IMR-90 (cell line): ENCODE measurements around the gene IDH3B. TPM values are rescaled to one million over a fixed set of nuclear protein-coding genes. Genes with fewer than 3 reads are reported as not detected.

Experiments used
- ATAC-seq: fragments of 200-7000 bp; cut with Tn5 transposase; 2 replicates; pipeline ENCODE4 v1.9.1; 2020; ENCODE audit warnings: low read depth, mild to moderate bottlenecking, moderate library complexity
- BruUV-seq: library from RNA; stranded (reverse); fragments of 400-500 nt; replicated peaks from 2 replicates; lab custom pipeline; 2021; lab: Mats Ljungman, UMichigan
- CTCF ChIA-PET: fragments of 300-600 bp; formaldehyde crosslinking; extraction: SDS; loops from one replicate; lab custom pipeline; 2021; ENCODE audit warnings: antibody characterized with exemption; lab: Yijun Ruan, JAX
- POLR2A ChIA-PET: fragments of 300-600 bp; sonication (Branson Sonifier 250); formaldehyde crosslinking; loops from one replicate; lab custom pipeline; 2022; ENCODE audit warnings: antibody characterized with exemption; ENCODE audit not compliant: unreplicated experiment; lab: Charles Lee
- DNase-seq: peaks from one replicate; pipeline ENCODE4 v3.0.0; 2013
- H2AFZ ChIP-seq: replicated peaks from 2 replicates; pipeline ENCODE3; 2013; ENCODE audit warnings: low read length, mild to moderate bottlenecking; ENCODE audit not compliant: poor library complexity
- H2AK5ac ChIP-seq: 2 replicates; pipeline ENCODE4 v1.6.1; 2013; ENCODE audit warnings: low read depth, low read length, inconsistent platforms
- H2AK9ac ChIP-seq: replicated peaks from 2 replicates; pipeline ENCODE3; 2013; ENCODE audit warnings: mild to moderate bottlenecking, low read depth, low read length, moderate library complexity; ENCODE audit not compliant: poor library complexity
- H2BK120ac ChIP-seq: 2 replicates; pipeline ENCODE4 v1.6.1; 2013; ENCODE audit warnings: low read depth, low read length, inconsistent platforms
- H2BK15ac ChIP-seq: 3 replicates; pipeline ENCODE4 v1.6.1; 2013; ENCODE audit warnings: low read depth, low read length, inconsistent platforms
- H2BK20ac ChIP-seq: 2 replicates; pipeline ENCODE4 v1.6.1; 2013; ENCODE audit warnings: low read depth, mild to moderate bottlenecking, inconsistent platforms, low read length, moderate library complexity
- H2BK5ac ChIP-seq: 2 replicates; pipeline ENCODE4 v1.6.1; 2013; ENCODE audit warnings: mild to moderate bottlenecking, low read depth, low read length, inconsistent platforms; ENCODE audit not compliant: poor library complexity, severe bottlenecking
- H3K14ac ChIP-seq: replicated peaks from 2 replicates; pipeline ENCODE4 v1.6.1; 2013; ENCODE audit warnings: low read depth, low read length, inconsistent platforms
- H3K18ac ChIP-seq: 2 replicates; pipeline ENCODE4 v1.6.1; 2013; ENCODE audit warnings: low read depth, low read length, control low read depth
- H3K23ac ChIP-seq: 2 replicates; pipeline ENCODE4 v1.6.1; 2013; ENCODE audit warnings: low read depth, low read length, inconsistent platforms
- H3K27ac ChIP-seq: 2 replicates; pipeline ENCODE4 v1.5.1; 2013; ENCODE audit warnings: mild to moderate bottlenecking, control low read depth, low read length; ENCODE audit not compliant: insufficient read depth
- H3K27me3 ChIP-seq: 2 replicates; pipeline ENCODE4 v1.6.1; 2013; ENCODE audit warnings: low read length; ENCODE audit not compliant: control insufficient read depth, insufficient read depth
- H3K36me3 ChIP-seq: 2 replicates; pipeline ENCODE4 v1.6.1; 2013; ENCODE audit warnings: low read length, mixed read lengths; ENCODE audit not compliant: control insufficient read depth, insufficient read depth
- H3K4ac ChIP-seq: 2 replicates; pipeline ENCODE4 v1.6.1; 2013; ENCODE audit warnings: low read depth, low read length, inconsistent platforms
- H3K4me1 ChIP-seq: 2 replicates; pipeline ENCODE4 v1.6.1; 2013; ENCODE audit warnings: low read length, mixed read lengths; ENCODE audit not compliant: control insufficient read depth, insufficient read depth
- H3K4me2 ChIP-seq: 2 replicates; pipeline ENCODE4 v1.6.1; 2013; ENCODE audit warnings: low read depth, mild to moderate bottlenecking, control low read depth, low read length, moderate library complexity
- H3K4me3 ChIP-seq: 2 replicates; pipeline ENCODE4 v1.5.1; 2013; ENCODE audit warnings: low read depth, mild to moderate bottlenecking, control low read depth, low read length, moderate library complexity; ENCODE audit not compliant: insufficient read depth
- H3K56ac ChIP-seq: 2 replicates; pipeline ENCODE4 v1.6.1; 2013; ENCODE audit warnings: low read length, inconsistent platforms; ENCODE audit not compliant: insufficient read depth; ENCODE audit errors: extremely low read depth
- H3K79me1 ChIP-seq, 2 experiments: 2 replicates each; pipeline ENCODE4 v1.6.1; 2013; ENCODE audit warnings: low read length in 2 of 2, inconsistent platforms in 1 of 2, low read depth in 1 of 2
- H3K9ac ChIP-seq: 2 replicates; pipeline ENCODE4 v1.6.1; 2013; ENCODE audit warnings: low read depth, low read length, control low read depth
- H3K9me1 ChIP-seq: 2 replicates; pipeline ENCODE4 v1.6.1; 2013; ENCODE audit warnings: low read length, inconsistent platforms; ENCODE audit not compliant: insufficient read depth
- H3K9me3 ChIP-seq: 2 replicates; pipeline ENCODE4 v1.6.1; 2013; ENCODE audit warnings: low read length; ENCODE audit not compliant: control insufficient read depth, insufficient read depth
- H4K20me1 ChIP-seq: 2 replicates; pipeline ENCODE4 v1.6.1; 2013; ENCODE audit warnings: low read length, inconsistent platforms; ENCODE audit not compliant: insufficient read depth
- H4K5ac ChIP-seq: 2 replicates; pipeline ENCODE4 v1.6.1; 2013; ENCODE audit warnings: mild to moderate bottlenecking, low read depth, low read length, control low read depth
- H4K8ac ChIP-seq, 2 experiments: 2 replicates each; pipeline ENCODE4 v1.6.1; 2013; ENCODE audit warnings: low read depth in 2 of 2, low read length in 2 of 2, control low read depth in 1 of 2, inconsistent platforms in 1 of 2
- H4K91ac ChIP-seq: 2 replicates; pipeline ENCODE4 v1.6.1; 2013; ENCODE audit warnings: low read depth, low read length, inconsistent platforms; ENCODE audit not compliant: insufficient read depth
- ELK1 ChIP-seq: fragments of 150-350 bp; IDR thresholded peaks from 2 replicates; pipeline ENCODE4 v1.6.1; 2016; ENCODE audit warnings: low read depth, mild to moderate bottlenecking, low read length, moderate library complexity, borderline replicate concordance
- MAZ ChIP-seq: IDR thresholded peaks from 2 replicates; pipeline ENCODE4 v1.6.1; 2012; ENCODE audit warnings: low read depth, mild to moderate bottlenecking, low read length, improper control_type of control experiment, moderate library complexity, borderline replicate concordance
- MXI1 ChIP-seq: IDR thresholded peaks from 2 replicates; pipeline ENCODE4 v1.6.1; 2012; ENCODE audit warnings: low read depth, mild to moderate bottlenecking, low read length, moderate library complexity, borderline replicate concordance
- RAD21 ChIP-seq: IDR thresholded peaks from 2 replicates; pipeline ENCODE4 v1.6.1; 2012; ENCODE audit warnings: low read length, improper control_type of control experiment
- RCOR1 ChIP-seq: IDR thresholded peaks from 2 replicates; pipeline ENCODE4 v1.6.1; 2012; ENCODE audit warnings: mild to moderate bottlenecking, low read length, improper control_type of control experiment; ENCODE audit not compliant: insufficient replicate concordance
- WGBS, 2 experiments: methylation state at CpG; one replicate each; pipeline versions ENCODE4 v1.1.5 to v1.1.7; 2013; ENCODE audit warnings: missing lambda C conversion rate in 2 of 2; ENCODE audit not compliant: insufficient read length in 1 of 2; ENCODE audit errors: extremely low coverage in 2 of 2; 5-methylcytosine and 5-hydroxymethylcytosine counted together
- dilution Hi-C: fragments of 300-500 bp; cut with HindIII; formaldehyde crosslinking; loops from one replicate; pipeline ENCODE4 v1.14.3; 2018; ENCODE audit warnings: low sequenced_read_pairs; ENCODE audit not compliant: unreplicated experiment
- in situ Hi-C: fragments of 300-500 bp; cut with MboI; formaldehyde crosslinking; loops from 3 replicates; pipeline ENCODE4 v1.14.3; 2019; ENCODE audit warnings: low sequenced_read_pairs, inconsistent platforms, mixed read lengths
- intact Hi-C: fragments of 100-400 bp; cut with micrococcal nuclease; formaldehyde crosslinking; loops from 2 replicates; pipeline ENCODE4 v1.10.0; 2022
- polyA plus RNA-seq, 3 experiments: library from polyadenylated mRNA; depleted of rRNA; stranded (reverse); fragments of >200 nt; gene quantifications; 2 replicates each; pipeline ENCODE4 v1.2.3, GENCODE V29; 2012; ENCODE audit warnings: low replicate concordance in 1 of 3
- total RNA-seq: library from RNA; depleted of rRNA; stranded (reverse); fragments of >200 nt; gene quantifications from 2 replicates; pipeline ENCODE4 v1.2.3, GENCODE V29; 2012

IDH3B gene
- total and polyA plus RNA-seq, 2 of the 4 experiments (the other 2 are of a cell fraction) = 151 to 160 TPM

GRCh38 chr20:2690718-2691117 lies 26.7 kb upstream of the IDH3B start:
- CTCF ChIA-PET = no interaction called here
- no peak overlapping the region for H2AK9ac ChIP-seq
- BruUV-seq = no TSS peak
- no peak overlapping the region for H3K4me2 ChIP-seq
- H2BK20ac ChIP-seq = no peak overlapping the region
- H3K23ac ChIP-seq = no peak overlapping the region
- H3K9me3 ChIP-seq = no peaks in the 10 kb centered on the region
- TF ChIP-seq MAZ (no peak), ELK1 (no peak), RAD21 (no peak), RCOR1 (no peak), MXI1 (no peak)
- intact Hi-C loops (no loop called here), dilution Hi-C loops (no loop called here), in situ Hi-C loops (no loop called here)
- no peak overlapping the region for H4K91ac ChIP-seq
- H3K79me1 ChIP-seq = no peaks in the 10 kb centered on the region
- ATAC-seq (no peak), DNase-seq (no peak)
- H3K27ac ChIP-seq = no peak overlapping the region
- H3K4me3 ChIP-seq = no peak overlapping the region
- H3K9ac ChIP-seq = no peak overlapping the region
- H4K5ac ChIP-seq = no peak overlapping the region
- no peak overlapping the region for H3K14ac ChIP-seq
- H3K9me1 ChIP-seq = no peaks in the 10 kb centered on the region; the same call in 1 of the 2 replicates
- H3K36me3 ChIP-seq = no peaks in the 10 kb centered on the region
- no peak overlapping the region for H4K8ac ChIP-seq
- no peak overlapping the region for H2AK5ac ChIP-seq
- no peak overlapping the region for H3K18ac ChIP-seq
- no peak overlapping the region for H3K56ac ChIP-seq
- H2BK120ac ChIP-seq = no peak overlapping the region
- H2BK15ac ChIP-seq = no peak overlapping the region
- H2AFZ ChIP-seq = no peak overlapping the region
- no peaks in the 10 kb centered on the region for H3K4me1 ChIP-seq
- peaks cover 61% of the 10 kb centered on the region for H3K27me3 ChIP-seq
- no peaks in the 10 kb centered on the region; the same call in 1 of the 2 replicates for H4K20me1 ChIP-seq
- POLR2A ChIA-PET = no interaction called here
- no peak overlapping the region for H2BK5ac ChIP-seq
- WGBS, 2 experiments = 52% methylated on average over 4 of the region's 6 CpGs; no CpG with 5 or more reads in 1 of the 2 experiments
- H3K4ac ChIP-seq = no peak overlapping the region
